Measurements from ENCODE around the gene XXYLT1.

DNA sequence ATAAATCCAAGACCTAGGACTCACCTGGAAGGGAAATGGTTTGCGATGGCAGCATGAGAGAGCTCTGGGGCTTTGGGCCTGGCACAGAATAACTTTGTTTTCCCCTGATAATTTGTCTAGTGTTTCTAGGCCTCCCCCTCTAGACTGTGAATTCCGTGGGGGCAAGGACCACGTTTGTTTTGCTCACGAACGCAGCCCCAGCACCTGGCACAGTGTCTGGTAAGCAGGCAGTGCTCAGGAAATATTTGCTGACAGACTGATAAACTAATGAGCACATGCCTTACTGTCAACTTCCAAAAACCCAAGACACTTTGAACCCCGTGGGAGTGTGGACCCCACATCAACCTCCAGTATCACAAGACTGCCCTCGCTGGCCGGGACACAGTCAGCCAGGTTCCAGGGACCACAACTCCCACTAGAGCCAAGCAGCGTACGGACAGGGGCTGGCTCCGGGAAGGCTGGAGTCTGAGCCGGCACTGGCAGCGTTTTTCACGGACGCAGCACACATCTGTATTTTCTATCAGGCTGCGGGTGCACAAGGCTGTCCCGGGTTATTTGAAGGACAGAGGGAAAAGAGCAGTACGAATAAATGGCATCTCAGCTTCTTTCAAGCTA lies 146.5 kb downstream of the XXYLT1 start:
- TF ChIP-seq, protein P1, sequence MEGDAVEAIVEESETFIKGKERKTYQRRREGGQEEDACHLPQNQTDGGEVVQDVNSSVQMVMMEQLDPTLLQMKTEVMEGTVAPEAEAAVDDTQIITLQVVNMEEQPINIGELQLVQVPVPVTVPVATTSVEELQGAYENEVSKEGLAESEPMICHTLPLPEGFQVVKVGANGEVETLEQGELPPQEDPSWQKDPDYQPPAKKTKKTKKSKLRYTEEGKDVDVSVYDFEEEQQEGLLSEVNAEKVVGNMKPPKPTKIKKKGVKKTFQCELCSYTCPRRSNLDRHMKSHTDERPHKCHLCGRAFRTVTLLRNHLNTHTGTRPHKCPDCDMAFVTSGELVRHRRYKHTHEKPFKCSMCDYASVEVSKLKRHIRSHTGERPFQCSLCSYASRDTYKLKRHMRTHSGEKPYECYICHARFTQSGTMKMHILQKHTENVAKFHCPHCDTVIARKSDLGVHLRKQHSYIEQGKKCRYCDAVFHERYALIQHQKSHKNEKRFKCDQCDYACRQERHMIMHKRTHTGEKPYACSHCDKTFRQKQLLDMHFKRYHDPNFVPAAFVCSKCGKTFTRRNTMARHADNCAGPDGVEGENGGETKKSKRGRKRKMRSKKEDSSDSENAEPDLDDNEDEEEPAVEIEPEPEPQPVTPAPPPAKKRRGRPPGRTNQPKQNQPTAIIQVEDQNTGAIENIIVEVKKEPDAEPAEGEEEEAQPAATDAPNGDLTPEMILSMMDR (IDR thresholded peaks at IDR 0.05): no peak
- no peak for TF ChIP-seq POLR2A (IDR thresholded peaks at IDR 0.05)
